Stimulated activated CD8-positive, alpha-beta memory T cell treated with anti-CD3 and anti-CD28 coated beads, Interleukin-7, amount 100 ng/mL, for 1 hour (primary cell): Measurements from ENCODE around the gene TAS2R43.
"Not testable (repeated sequence)": the region's sequence is repeated elsewhere in the genome, so short reads cannot be mapped to it uniquely, and the experiment has no call there.

Source experiments
- DNase-seq, 2 donors: peaks; one replicate each; pipeline ENCODE4 v3.0.0-alpha.2; 2020; ENCODE audit warnings: low read depth in 2 of 2

TAS2R43 gene

DNA sequence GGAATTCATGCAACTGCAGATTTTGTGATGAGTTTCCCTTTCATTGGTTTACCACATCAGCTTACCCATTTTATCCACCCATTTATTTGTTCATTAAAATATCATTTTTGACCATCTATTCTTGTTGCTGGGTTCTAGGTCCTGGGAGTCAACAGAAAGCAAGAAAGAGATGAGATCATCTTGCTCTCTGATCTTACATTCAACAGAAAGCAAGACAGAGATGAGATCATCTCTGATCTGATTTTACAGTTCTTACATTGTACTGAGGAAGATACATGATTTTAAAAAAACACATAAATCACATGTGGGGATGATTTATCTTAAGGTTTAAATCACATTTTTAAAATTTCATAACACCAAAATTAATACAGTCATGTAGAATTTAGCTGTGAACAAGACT lies 32.3 kb downstream of the TAS2R43 start:
- no peak for DNase-seq

DNA sequence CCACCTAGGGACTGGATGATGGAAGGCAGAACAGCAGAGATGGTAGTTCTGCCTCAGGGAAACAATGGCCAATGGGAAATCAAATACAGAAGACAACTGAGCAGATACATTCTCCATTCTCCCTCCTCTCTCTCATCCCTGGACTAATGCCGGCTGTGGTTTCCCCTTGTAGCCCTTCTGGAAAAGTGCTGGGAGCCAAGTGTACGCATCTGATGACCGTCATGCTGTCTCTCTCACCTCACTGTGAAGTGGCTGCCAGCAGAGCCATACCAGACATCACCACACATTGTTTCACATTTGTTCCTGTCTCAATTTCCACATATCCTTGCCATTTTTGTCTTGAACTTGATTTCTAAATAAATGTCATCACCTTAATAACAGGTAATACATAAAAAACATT lies 33.1 kb downstream of the TAS2R43 start:
- DNase-seq = no peak

DNA sequence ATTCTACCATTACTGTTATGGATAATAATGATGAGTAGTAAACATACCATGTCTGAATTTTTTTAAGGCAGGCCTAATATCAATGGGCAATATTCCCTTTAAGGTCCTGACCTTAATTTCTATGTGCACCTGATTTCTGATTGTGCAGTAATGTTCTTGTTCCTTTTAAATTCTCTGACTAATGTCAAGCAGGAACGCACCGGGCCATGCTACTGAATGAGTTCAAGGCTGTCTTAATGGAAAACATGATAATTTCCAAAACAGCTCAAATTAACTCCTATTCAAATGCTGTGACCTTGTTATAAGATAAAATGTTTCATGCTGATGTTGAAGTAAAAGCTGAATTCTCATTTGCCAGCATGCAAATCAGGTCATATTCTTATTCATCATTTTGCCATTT lies 36.8 kb downstream of the TAS2R43 start:
- DNase-seq = no peak

DNA sequence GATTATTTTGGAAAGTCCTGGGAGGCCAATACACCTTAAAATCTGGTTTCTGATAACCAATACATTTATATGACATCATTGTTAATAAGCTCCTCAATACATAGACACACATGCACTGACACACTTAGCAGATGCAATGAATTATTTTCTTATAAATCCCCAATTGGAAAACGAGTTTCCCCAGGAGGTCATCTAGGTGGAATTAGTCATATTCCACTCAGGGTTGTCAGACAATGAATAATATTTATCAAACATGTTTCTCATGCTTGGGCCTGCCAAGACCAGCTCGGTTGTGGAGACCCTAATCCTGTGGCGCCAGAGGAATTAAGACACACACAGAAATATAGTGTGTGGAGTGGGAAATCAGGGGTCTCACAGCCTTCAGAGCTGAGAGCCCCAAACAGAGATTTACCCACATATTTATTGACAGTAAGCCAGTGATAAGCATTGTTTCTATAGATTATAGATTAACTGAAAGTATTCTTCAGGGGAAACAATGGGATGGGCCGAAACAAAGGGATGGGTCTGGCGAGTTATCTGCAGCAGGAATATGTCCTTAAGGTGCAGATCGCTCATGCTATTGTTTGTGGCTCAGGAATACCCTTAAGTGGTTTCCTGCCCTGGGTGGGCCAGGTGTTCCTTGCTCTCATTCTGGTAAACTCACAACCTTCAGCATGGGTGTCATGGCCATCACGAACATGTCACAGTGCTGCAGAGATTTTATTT lies 42.1 kb downstream of the TAS2R43 start:
- not testable (repeated sequence) for DNase-seq

DNA sequence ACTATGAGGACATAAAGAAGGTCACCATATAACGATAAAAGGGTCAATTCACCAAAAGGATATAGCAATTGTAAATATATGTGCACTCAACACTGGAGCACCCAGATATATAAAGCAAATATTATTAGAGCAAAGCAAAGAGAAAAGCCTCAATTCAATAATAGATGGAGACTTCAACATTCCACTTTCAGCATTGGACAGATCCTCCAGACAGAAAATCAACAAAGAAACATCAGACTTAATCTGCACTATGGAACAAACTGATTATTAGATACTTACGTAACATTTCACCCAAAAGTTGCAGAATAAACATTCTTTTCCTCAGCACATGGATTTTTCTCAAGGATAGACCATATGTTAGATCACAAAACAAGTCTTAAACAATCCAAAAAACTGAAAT lies 50.7 kb downstream of the TAS2R43 start:
- DNase-seq = not testable (repeated sequence)
